Cardiac fibroblast (primary cell): ENCODE results near the gene RPL9.

ENCODE experiments used
- DNase-seq, 2 donors: peaks; one replicate each; pipeline versions ENCODE4 v3.0.0 to v3.0.0-alpha.2; 2010; ENCODE audit warnings: low read depth in 2 of 2
- H3K4me3 ChIP-seq, 2 donors: replicated peaks in 1 of 2; 1 replicate in 1 of 2; 2 replicates in 1 of 2; pipeline ENCODE4 v1.5.1; 2011; ENCODE audit warnings: low read depth in 2 of 2, low read length in 2 of 2, mild to moderate bottlenecking in 2 of 2, moderate library complexity in 1 of 2
- TF ChIP-seq, protein P1 (sequence below): IDR thresholded peaks from one replicate; pipeline ENCODE4 v1.5.1; 2011; ENCODE audit warnings: low read depth, mild to moderate bottlenecking, low read length, inconsistent platforms

Gene RPL9

DNA sequence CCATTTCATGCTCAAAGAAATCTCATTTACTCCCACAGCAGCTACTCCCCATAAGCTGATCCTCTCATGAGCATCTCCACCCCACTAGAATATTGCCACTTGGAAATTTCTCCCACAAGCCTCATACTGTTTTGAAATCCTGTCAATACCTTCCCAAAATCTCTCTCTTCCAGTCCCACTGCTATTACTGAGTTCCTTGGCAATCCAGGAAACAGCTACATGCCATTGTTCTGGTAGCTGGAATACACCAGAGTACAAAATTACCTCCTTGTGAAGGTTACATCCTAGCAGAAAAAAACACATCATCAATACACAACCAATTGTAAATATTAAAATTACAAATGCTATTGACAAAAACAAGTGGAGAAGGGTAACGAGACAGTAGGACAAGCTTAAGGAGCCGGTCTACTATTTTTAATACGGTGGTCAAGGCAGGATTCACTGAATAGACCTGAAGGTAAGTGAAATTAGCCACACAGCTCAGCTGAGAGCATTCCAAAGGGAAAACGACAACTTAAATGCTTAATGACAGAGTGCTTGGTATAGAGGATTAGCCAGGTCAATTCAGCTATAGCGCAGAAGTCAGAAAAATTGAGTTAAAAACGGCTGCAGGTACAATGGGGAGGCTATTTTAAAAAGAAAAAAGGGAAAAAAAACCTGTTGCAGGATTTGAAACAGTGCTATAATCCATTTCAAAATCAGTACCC, 6.4 kb downstream of the RPL9 start:
- TF ChIP-seq, protein P1, sequence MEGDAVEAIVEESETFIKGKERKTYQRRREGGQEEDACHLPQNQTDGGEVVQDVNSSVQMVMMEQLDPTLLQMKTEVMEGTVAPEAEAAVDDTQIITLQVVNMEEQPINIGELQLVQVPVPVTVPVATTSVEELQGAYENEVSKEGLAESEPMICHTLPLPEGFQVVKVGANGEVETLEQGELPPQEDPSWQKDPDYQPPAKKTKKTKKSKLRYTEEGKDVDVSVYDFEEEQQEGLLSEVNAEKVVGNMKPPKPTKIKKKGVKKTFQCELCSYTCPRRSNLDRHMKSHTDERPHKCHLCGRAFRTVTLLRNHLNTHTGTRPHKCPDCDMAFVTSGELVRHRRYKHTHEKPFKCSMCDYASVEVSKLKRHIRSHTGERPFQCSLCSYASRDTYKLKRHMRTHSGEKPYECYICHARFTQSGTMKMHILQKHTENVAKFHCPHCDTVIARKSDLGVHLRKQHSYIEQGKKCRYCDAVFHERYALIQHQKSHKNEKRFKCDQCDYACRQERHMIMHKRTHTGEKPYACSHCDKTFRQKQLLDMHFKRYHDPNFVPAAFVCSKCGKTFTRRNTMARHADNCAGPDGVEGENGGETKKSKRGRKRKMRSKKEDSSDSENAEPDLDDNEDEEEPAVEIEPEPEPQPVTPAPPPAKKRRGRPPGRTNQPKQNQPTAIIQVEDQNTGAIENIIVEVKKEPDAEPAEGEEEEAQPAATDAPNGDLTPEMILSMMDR: no peak
- DNase-seq: no peak
- no peak overlapping the region for H3K4me3 ChIP-seq

DNA sequence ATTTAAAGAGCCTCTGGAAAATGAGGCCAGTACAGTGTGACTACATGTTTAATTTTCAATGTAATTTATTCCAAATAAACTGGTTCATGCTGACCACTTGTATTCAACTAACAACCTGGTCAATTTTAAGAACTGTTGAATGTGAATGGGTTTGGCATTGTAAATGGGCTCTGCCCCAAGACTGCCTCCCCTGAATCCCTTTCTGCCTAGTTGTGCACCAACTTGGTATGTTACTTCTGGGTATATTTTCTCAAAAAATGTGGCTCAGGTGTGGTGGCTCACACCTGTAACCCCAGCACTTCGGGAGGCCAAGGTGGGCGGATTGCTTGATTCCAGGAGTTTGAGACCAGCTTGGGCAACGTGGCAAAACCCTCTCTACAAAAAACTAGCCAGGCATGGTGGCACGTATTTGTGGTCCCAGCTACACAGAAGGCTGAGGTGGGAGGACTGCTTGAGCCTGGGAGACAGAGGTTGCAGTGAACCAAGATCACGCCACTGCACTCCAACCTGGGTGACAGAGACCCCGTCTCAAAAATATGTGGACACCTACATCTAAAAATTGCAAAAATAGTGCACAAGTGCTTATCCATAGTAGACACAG, 7.2 kb downstream of the RPL9 start:
- H3K4me3 ChIP-seq: no peak overlapping the region
- TF ChIP-seq, protein P1: no peak
- no peak for DNase-seq

DNA sequence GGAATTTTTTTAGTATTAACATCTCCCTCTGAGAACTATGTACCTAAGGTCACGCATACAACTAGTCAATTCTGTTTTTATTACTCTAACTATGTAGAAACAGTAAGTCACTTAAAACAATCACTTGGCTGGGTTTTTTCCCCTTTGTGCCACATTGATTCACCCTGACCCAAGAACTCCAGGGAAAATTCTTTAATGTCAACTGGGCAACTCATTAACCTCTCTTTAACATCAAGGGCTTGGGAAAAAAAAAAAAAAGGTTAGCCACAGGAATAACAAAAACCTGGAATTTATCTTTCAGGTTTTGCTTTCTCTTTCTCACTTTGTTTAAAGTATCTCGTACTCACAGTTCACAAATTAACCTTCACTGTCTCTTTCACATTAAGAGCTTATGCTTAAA, 8.1 kb downstream of the RPL9 start:
- no peak for DNase-seq
- TF ChIP-seq, protein P1: no peak
- no peak overlapping the region for H3K4me3 ChIP-seq

DNA sequence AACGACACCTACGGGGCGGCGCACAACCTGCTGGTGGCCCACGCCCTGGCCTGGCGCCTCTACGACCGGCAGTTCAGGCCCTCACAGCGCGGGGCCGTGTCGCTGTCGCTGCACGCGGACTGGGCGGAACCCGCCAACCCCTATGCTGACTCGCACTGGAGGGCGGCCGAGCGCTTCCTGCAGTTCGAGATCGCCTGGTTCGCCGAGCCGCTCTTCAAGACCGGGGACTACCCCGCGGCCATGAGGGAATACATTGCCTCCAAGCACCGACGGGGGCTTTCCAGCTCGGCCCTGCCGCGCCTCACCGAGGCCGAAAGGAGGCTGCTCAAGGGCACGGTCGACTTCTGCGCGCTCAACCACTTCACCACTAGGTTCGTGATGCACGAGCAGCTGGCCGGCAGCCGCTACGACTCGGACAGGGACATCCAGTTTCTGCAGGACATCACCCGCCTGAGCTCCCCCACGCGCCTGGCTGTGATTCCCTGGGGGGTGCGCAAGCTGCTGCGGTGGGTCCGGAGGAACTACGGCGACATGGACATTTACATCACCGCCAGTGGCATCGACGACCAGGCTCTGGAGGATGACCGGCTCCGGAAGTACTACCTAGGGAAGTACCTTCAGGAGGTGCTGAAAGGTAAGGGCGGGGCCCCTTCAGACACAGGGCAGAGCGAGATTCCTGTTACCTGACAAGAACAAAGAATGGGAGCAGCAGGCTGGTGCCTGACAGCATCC, 11.7 kb downstream of the RPL9 start:
- peak; percentile 75 to 76 for DNase-seq
- TF ChIP-seq, protein P1: peak; percentile 43
- H3K4me3 ChIP-seq: peak overlapping the region; percentile 41 to 43

DNA sequence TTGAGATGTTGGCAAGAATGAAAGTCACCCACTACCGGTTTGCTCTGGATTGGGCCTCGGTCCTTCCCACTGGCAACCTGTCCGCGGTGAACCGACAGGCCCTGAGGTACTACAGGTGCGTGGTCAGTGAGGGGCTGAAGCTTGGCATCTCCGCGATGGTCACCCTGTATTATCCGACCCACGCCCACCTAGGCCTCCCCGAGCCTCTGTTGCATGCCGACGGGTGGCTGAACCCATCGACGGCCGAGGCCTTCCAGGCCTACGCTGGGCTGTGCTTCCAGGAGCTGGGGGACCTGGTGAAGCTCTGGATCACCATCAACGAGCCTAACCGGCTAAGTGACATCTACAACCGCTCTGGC, 12.3 kb downstream of the RPL9 start:
- TF ChIP-seq, protein P1: no peak
- H3K4me3 ChIP-seq: peak overlapping the region; percentile 41 to 43

DNA sequence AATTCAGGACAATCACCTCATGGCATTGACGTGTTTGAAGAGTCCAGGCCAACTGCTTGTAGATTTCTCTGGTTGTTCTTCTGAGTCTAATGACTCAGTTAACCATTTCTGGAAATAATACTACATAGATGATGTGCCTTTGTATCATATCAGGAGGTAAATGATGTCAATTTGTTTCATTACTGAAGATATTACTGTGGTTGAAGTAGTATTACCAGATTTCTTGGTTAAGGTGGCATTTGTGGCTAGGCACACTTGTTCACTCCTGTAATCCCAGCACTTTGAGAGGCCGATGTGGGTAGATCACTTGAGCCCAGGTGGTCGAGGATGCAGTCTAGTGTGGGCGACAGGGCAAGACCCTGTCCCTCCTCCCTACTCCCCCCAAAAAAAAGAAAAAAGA, 15.7 kb downstream of the RPL9 start:
- TF ChIP-seq, protein P1: no peak
- no peak for DNase-seq
- no peak overlapping the region for H3K4me3 ChIP-seq

More for the DNA sequence above, 12.3 kb downstream of the RPL9 start:
- DNase-seq: no peak
